Measurements from ENCODE around the gene DNM3.
A peak's percentile ranks its signal among the peaks of the same experiment; 100 is the strongest.

DNM3 gene

GRCh38 chr1:172108161-172108893, 267.0 kb downstream of the DNM3 start:
- no peak overlapping the region for H3K4me3 ChIP-seq (ENCODE audit: low read length)
- peak; percentile 59 for DNase-seq (ENCODE audit: low read depth)
- TF ChIP-seq CTCF (conservative IDR thresholded peaks at IDR 0.05; ENCODE audit: low read length) = no peak

GRCh38 chr1:172109359-172109758, 268.1 kb downstream of the DNM3 start:
- no peak for TF ChIP-seq CTCF (conservative IDR thresholded peaks at IDR 0.05; ENCODE audit: low read length)
- no peak overlapping the region for H3K4me3 ChIP-seq (ENCODE audit: low read length)
- DNase-seq (ENCODE audit: low read depth) = peak; percentile 62

- no peak for TF ChIP-seq CTCF (conservative IDR thresholded peaks at IDR 0.05; ENCODE audit: low read length)
- DNase-seq (ENCODE audit: low read depth) = no peak
- no peak overlapping the region for H3K4me3 ChIP-seq (ENCODE audit: low read length)
These were observed 271.3 kb downstream of the DNM3 start for GRCh38 chr1:172112576-172112975.

- TF ChIP-seq CTCF (conservative IDR thresholded peaks at IDR 0.05; ENCODE audit: low read length) = no peak
- no peak overlapping the region for H3K4me3 ChIP-seq (ENCODE audit: low read length)
- no peak for DNase-seq (ENCODE audit: low read depth)
These were observed 276.5 kb downstream of the DNM3 start for GRCh38 chr1:172117800-172118199.

- H3K4me3 ChIP-seq (ENCODE audit: low read length) = no peak overlapping the region
- no peak for DNase-seq (ENCODE audit: low read depth)
- no peak for TF ChIP-seq CTCF (conservative IDR thresholded peaks at IDR 0.05; ENCODE audit: low read length)
These were observed 277.3 kb downstream of the DNM3 start for GRCh38 chr1:172118618-172119017.

GRCh38 chr1:172119184-172119583, 277.9 kb downstream of the DNM3 start:
- TF ChIP-seq CTCF (conservative IDR thresholded peaks at IDR 0.05; ENCODE audit: low read length) = no peak
- no peak overlapping the region for H3K4me3 ChIP-seq (ENCODE audit: low read length)
- no peak for DNase-seq (ENCODE audit: low read depth)

- H3K4me3 ChIP-seq (ENCODE audit: low read length) = no peak overlapping the region
- no peak for TF ChIP-seq CTCF (conservative IDR thresholded peaks at IDR 0.05; ENCODE audit: low read length)
- no peak for DNase-seq (ENCODE audit: low read depth)
These were observed 279.1 kb downstream of the DNM3 start for GRCh38 chr1:172120381-172120780.

Measured in AG10803 (cell line).